HCT116 (cell line): ENCODE results near the gene ZNF791. TPM values are rescaled to one million over a fixed set of nuclear protein-coding genes. Genes with fewer than 3 reads are reported as not detected.

Experiments
- ATAC-seq: fragments of 200-7000 bp; cut with Tn5 transposase; 2 replicates; pipeline ENCODE4 v1.9.1; 2020; ENCODE audit warnings: mild to moderate bottlenecking, moderate library complexity
- BruUV-seq: library from RNA; stranded (reverse); fragments of 400-500 nt; replicated peaks from 2 replicates; lab custom pipeline; 2021; lab: Mats Ljungman, UMichigan
- CTCF ChIA-PET: fragments of 300-600 bp; sonication (Branson Sonifier 250); formaldehyde crosslinking; loops from one replicate; lab custom pipeline; 2021; ENCODE audit warnings: antibody characterized with exemption; lab: Charles Lee
- POLR2A ChIA-PET: fragments of 300-600, 350-600 bp; sonication (Branson Sonifier 250); formaldehyde crosslinking; loops from one replicate; lab custom pipeline; 2021; ENCODE audit warnings: antibody characterized with exemption; lab: Charles Lee
- RAD21 ChIA-PET, 2 experiments: fragments of 300-600 bp; sonication (Branson Sonifier 250); formaldehyde crosslinking; loops; one replicate each; lab custom pipeline; 2023; ENCODE audit warnings: low total read pairs in 2 of 2; ENCODE audit not compliant: uncharacterized antibody in 2 of 2, unreplicated experiment in 2 of 2, low non-redundant PET in 1 of 2; lab: Charles Lee
- DNase-seq: peaks from one replicate; pipeline ENCODE4 v3.0.0-alpha.2; 2010; ENCODE audit warnings: low read depth, low spot score
- H2AFZ ChIP-seq: fragments of 200-600 bp; shearing (Covaris generic), sonication (generic); 2 replicates; pipeline ENCODE4 v1.6.1; 2017; ENCODE audit warnings: low read depth, mixed run types, mixed read lengths, antibody characterized with exemption, low read length; ENCODE audit not compliant: poor library complexity, severe bottlenecking
- H3K27ac ChIP-seq: 2 replicates; pipeline ENCODE4 v1.5.1; 2012; ENCODE audit warnings: low read depth, low read length
- H3K27me3 ChIP-seq: fragments of 200-600 bp; sonication (generic); 2 replicates; pipeline ENCODE4 v1.6.1; 2016; ENCODE audit warnings: mixed run types, low read length, mixed read lengths; ENCODE audit not compliant: insufficient read depth
- H3K36me3 ChIP-seq, 2 experiments: fragments of 200-500 bp in 1 of 2; fragments of 200-600 bp in 1 of 2; sonication (Bioruptor generic) in 1 of 2; sonication (generic) in 1 of 2; 2 replicates each; pipeline versions ENCODE4 v1.5.1 to v1.6.1; 2014 to 2016; ENCODE audit warnings: low read length in 2 of 2, inconsistent platforms in 1 of 2, mixed read lengths in 1 of 2, mixed run types in 1 of 2; ENCODE audit not compliant: insufficient read depth in 2 of 2, control insufficient read depth in 1 of 2
- H3K4me1 ChIP-seq, 2 experiments: fragments of 200-600 bp in 1 of 2; sonication (generic) in 1 of 2; 2 replicates each; pipeline versions ENCODE4 v1.5.1 to v1.6.1; 2012 to 2017; ENCODE audit warnings: low read length in 2 of 2, inconsistent platforms in 1 of 2, mild to moderate bottlenecking in 1 of 2, mixed read lengths in 1 of 2, mixed run types in 1 of 2, moderate library complexity in 1 of 2; ENCODE audit not compliant: insufficient read depth in 2 of 2, control insufficient read depth in 1 of 2
- H3K4me2 ChIP-seq: fragments of 200-600 bp; sonication (generic); 2 replicates; pipeline ENCODE4 v1.6.1; 2017; ENCODE audit warnings: mixed run types, low read length, mixed read lengths
- H3K4me3 ChIP-seq, 2 experiments: fragments of 200-600 bp in 1 of 2; sonication (generic) in 1 of 2; replicated peaks in 1 of 2; 2 replicates each; pipeline ENCODE4 v1.5.1; 2011 to 2016; ENCODE audit warnings: low read length in 2 of 2, control low read depth in 1 of 2, low read depth in 1 of 2, mild to moderate bottlenecking in 1 of 2, mixed read lengths in 1 of 2, mixed run types in 1 of 2
- H3K79me2 ChIP-seq: fragments of 200-600 bp; sonication (generic); 2 replicates; pipeline ENCODE4 v1.6.1; 2017; ENCODE audit warnings: mild to moderate bottlenecking, mixed run types, low read length, moderate library complexity, mixed read lengths; ENCODE audit not compliant: insufficient read depth
- H3K9ac ChIP-seq: fragments of 200-600 bp; sonication (generic); 2 replicates; pipeline ENCODE4 v1.6.1; 2016; ENCODE audit warnings: low read length, mixed read lengths
- H3K9me2 ChIP-seq: fragments of 200-600 bp; sonication (generic), shearing (Covaris generic); 2 replicates; pipeline ENCODE4 v1.6.1; 2017; ENCODE audit warnings: mixed run types, mild to moderate bottlenecking, moderate library complexity; ENCODE audit not compliant: insufficient read depth
- H3K9me3 ChIP-seq, 2 experiments: fragments of 200-500 bp in 1 of 2; fragments of 200-600 bp in 1 of 2; sonication (Bioruptor generic) in 1 of 2; sonication (generic) in 1 of 2; 2 replicates each; pipeline ENCODE4 v1.6.1; 2014 to 2017; ENCODE audit warnings: low read length in 2 of 2, mixed read lengths in 2 of 2, inconsistent platforms in 1 of 2, low read depth in 1 of 2, mild to moderate bottlenecking in 1 of 2, mixed run types in 1 of 2, moderate library complexity in 1 of 2; ENCODE audit not compliant: control insufficient read depth in 1 of 2, insufficient read depth in 1 of 2
- H4K20me1 ChIP-seq: fragments of 200-600 bp; sonication (generic), shearing (Covaris generic); 2 replicates; pipeline ENCODE4 v1.6.1; 2017; ENCODE audit warnings: mixed run types, mild to moderate bottlenecking, moderate library complexity; ENCODE audit not compliant: insufficient read depth
- ATF3 ChIP-seq: IDR thresholded peaks from 2 replicates; pipeline ENCODE4 v1.6.1; 2012
- CBX3 ChIP-seq: IDR thresholded peaks from 2 replicates; pipeline ENCODE4 v1.6.1; 2012; ENCODE audit warnings: low read depth
- CEBPB ChIP-seq: IDR thresholded peaks from 2 replicates; pipeline ENCODE4 v1.6.1; 2012; ENCODE audit warnings: low read depth
- EGR1 ChIP-seq: IDR thresholded peaks from 2 replicates; pipeline ENCODE4 v1.6.1; 2012; ENCODE audit warnings: low read depth
- ELF1 ChIP-seq: IDR thresholded peaks from 2 replicates; pipeline ENCODE4 v1.6.1; 2012; ENCODE audit warnings: low read depth, borderline replicate concordance
- EZH2 ChIP-seq: fragments of 200-600 bp; sonication (generic); IDR thresholded peaks from 2 replicates; pipeline ENCODE4 v1.6.1; 2017; ENCODE audit warnings: antibody characterized with exemption, mixed run types
- FOSL1 ChIP-seq: IDR thresholded peaks from 2 replicates; pipeline ENCODE4 v1.6.1; 2012; ENCODE audit warnings: low read depth
- JUND ChIP-seq: IDR thresholded peaks from 2 replicates; pipeline ENCODE4 v1.6.1; 2012
- MAX ChIP-seq: IDR thresholded peaks from 2 replicates; pipeline ENCODE4 v1.6.1; 2012
- POLR2AphosphoS5 ChIP-seq: IDR thresholded peaks from 2 replicates; pipeline ENCODE4 v1.6.1; 2011; ENCODE audit warnings: mild to moderate bottlenecking, low read depth, low read length, moderate library complexity
- RAD21 ChIP-seq: IDR thresholded peaks from 2 replicates; pipeline ENCODE4 v1.6.1; 2012; ENCODE audit warnings: low read depth, mild to moderate bottlenecking
- REST ChIP-seq: IDR thresholded peaks from 2 replicates; pipeline ENCODE4 v1.6.1; 2012; ENCODE audit warnings: low read depth
- SP1 ChIP-seq: IDR thresholded peaks from 2 replicates; pipeline ENCODE4 v1.6.1; 2012; ENCODE audit warnings: low read depth
- TCF7L2 ChIP-seq: IDR thresholded peaks from 2 replicates; pipeline ENCODE4 v1.7.0; 2011; ENCODE audit warnings: borderline replicate concordance, inconsistent platforms; ENCODE audit not compliant: insufficient read depth, insufficient read length; ENCODE audit errors: extremely low read depth
- YY1 ChIP-seq: IDR thresholded peaks from 2 replicates; pipeline ENCODE4 v1.6.1; 2011; ENCODE audit warnings: low read length, low read depth, moderate library complexity, mild to moderate bottlenecking; ENCODE audit not compliant: insufficient replicate concordance; ENCODE audit errors: extremely low read depth
- ZBTB33 ChIP-seq: IDR thresholded peaks from 2 replicates; pipeline ENCODE4 v1.6.1; 2011; ENCODE audit warnings: mild to moderate bottlenecking, low read length, moderate library complexity; ENCODE audit not compliant: insufficient replicate concordance; ENCODE audit errors: extremely low read depth
- ZFX ChIP-seq: fragments of 450-650 bp; IDR thresholded peaks from 2 replicates; pipeline ENCODE4 v1.6.1; 2017
- intact Hi-C: fragments of 100-400 bp; cut with micrococcal nuclease; formaldehyde crosslinking; loops from 2 replicates; pipeline ENCODE4 v1.10.0; 2022
- total RNA-seq: library from RNA; stranded (reverse); gene quantifications from one replicate; pipeline ENCODE4 v1.2.1, GENCODE V29; 2021; ENCODE audit not compliant: unreplicated experiment

ZNF791 gene
- total RNA-seq, 1 experiment from 2014 or later, result 21.2 TPM

GRCh38 chr19:12646551-12646950 is 35.8 kb downstream of the ZNF791 start:
- DNase-seq (no peak), ATAC-seq (no peak)
- Histone ChIP-seq H3K4me2 (no peak overlapping the region), H2AFZ (no peak overlapping the region), H3K9me2 (no peaks in the 10 kb centered on the region), H3K4me3 (no peak overlapping the region), H3K79me2 (no peaks in the 10 kb centered on the region), H3K27me3 (no peaks in the 10 kb centered on the region), H3K9me3 (no peaks in the 10 kb centered on the region; a peak in 1 of 4 replicates), H3K9ac (no peak overlapping the region), H3K27ac (no peak overlapping the region), H3K36me3 (no peaks in the 10 kb centered on the region), H3K4me1 (no peaks in the 10 kb centered on the region), H4K20me1 (no peaks in the 10 kb centered on the region)
- POLR2A ChIA-PET, result no interaction called here
- intact Hi-C loops, result no loop called here
- TF ChIP-seq EZH2, result no peak
- TF ChIP-seq ELF1, result no peak
- TF ChIP-seq JUND, result no peak
- no peak for TF ChIP-seq REST
- no peak for TF ChIP-seq ZBTB33
- no peak for TF ChIP-seq FOSL1
- TF ChIP-seq MAX, result no peak
- no peak for TF ChIP-seq POLR2AphosphoS5
- no peak for TF ChIP-seq ATF3
- TF ChIP-seq TCF7L2, result no peak
- no peak for TF ChIP-seq CEBPB
- TF ChIP-seq RAD21, result no peak
- TF ChIP-seq ZFX, result no peak
- TF ChIP-seq YY1, result no peak
- no peak for TF ChIP-seq CBX3
- TF ChIP-seq SP1, result no peak
- TF ChIP-seq EGR1, result no peak
- RAD21 ChIA-PET, result no interaction called here
- BruUV-seq, result no TSS peak
- CTCF ChIA-PET, result no interaction called here
